GM12864 (cell line): ENCODE data around the gene LASP1.

ENCODE experiments used
- DNase-seq: peaks from one replicate; pipeline ENCODE4 v3.0.0-alpha.2; 2011; ENCODE audit warnings: low read depth
- H3K4me3 ChIP-seq: 2 replicates; pipeline ENCODE4 v1.5.1; 2011; ENCODE audit warnings: mild to moderate bottlenecking, low read depth, low read length, control low read depth
- TF ChIP-seq, protein P1 (sequence below): IDR thresholded peaks from 2 replicates; pipeline ENCODE4 v1.5.1; 2011; ENCODE audit warnings: low read depth, mild to moderate bottlenecking, moderate library complexity, low read length, control low read depth, inconsistent platforms; ENCODE audit errors: missing control alignments

LASP1 gene

DNA sequence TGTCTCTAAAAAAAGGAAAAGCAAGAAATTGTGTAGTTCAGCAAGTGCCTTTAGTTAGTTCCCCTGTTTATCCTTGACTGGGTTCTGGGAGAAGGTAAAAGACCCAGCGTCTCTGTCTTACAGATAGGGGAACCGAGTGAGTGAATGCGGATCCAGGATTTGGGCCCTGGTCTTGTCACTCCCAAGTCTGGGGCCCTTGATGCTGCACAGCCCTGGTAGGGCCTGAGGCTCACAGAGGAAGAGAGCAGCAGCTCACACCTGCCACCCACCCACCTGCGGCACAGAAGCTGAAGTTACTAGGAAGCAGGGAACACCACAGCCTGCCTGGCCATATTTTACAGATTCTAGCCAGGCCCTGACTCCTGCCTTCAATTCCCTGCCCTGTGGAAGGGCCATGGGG lies 22.2 kb downstream of the LASP1 start:
- TF ChIP-seq, protein P1, sequence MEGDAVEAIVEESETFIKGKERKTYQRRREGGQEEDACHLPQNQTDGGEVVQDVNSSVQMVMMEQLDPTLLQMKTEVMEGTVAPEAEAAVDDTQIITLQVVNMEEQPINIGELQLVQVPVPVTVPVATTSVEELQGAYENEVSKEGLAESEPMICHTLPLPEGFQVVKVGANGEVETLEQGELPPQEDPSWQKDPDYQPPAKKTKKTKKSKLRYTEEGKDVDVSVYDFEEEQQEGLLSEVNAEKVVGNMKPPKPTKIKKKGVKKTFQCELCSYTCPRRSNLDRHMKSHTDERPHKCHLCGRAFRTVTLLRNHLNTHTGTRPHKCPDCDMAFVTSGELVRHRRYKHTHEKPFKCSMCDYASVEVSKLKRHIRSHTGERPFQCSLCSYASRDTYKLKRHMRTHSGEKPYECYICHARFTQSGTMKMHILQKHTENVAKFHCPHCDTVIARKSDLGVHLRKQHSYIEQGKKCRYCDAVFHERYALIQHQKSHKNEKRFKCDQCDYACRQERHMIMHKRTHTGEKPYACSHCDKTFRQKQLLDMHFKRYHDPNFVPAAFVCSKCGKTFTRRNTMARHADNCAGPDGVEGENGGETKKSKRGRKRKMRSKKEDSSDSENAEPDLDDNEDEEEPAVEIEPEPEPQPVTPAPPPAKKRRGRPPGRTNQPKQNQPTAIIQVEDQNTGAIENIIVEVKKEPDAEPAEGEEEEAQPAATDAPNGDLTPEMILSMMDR: no peak
- DNase-seq: no peak
- H3K4me3 ChIP-seq: no peak overlapping the region

DNA sequence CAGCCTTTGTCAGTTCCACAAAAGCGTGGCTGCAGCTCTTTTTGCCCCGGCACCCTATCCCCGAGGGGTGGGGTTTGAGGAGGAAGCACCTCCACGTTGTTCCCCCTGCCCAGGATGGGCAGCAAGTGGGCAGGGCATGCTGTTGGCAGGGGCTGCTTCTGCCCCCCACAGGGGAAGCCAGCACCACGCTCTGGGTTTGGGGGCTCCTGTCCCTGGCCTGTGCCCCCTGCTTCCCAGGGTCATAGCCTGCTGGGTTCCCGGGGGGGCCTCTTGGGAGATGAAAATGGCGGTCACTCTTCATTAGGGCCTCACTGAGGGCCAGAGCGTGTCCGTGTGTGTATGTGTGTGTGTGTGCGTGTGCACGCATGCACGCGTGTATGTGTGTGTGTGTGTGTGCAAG lies 22.8 kb downstream of the LASP1 start:
- TF ChIP-seq, protein P1: no peak
- no peak for DNase-seq
- H3K4me3 ChIP-seq: no peak overlapping the region

DNA sequence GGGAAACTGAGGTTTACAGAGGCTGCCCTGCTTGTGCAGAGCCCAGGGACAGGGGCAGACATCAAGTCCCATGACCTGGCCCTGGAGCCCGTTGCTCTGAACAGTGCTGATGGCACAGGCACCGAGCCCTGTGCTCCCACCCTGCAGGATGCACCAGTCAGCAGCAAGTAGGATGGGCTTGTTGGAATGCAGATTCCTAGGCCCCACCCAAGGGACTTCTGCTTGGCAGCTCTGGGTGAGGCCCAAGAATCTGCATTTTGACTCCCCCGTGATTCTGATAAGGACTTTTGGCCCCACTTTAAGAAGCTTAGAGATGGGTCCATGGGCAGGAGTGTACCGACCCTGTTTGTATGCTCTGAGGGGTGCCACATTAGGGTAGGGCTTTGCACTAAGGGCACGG lies 23.3 kb downstream of the LASP1 start:
- DNase-seq: no peak
- TF ChIP-seq, protein P1: no peak
- no peak overlapping the region for H3K4me3 ChIP-seq

DNA sequence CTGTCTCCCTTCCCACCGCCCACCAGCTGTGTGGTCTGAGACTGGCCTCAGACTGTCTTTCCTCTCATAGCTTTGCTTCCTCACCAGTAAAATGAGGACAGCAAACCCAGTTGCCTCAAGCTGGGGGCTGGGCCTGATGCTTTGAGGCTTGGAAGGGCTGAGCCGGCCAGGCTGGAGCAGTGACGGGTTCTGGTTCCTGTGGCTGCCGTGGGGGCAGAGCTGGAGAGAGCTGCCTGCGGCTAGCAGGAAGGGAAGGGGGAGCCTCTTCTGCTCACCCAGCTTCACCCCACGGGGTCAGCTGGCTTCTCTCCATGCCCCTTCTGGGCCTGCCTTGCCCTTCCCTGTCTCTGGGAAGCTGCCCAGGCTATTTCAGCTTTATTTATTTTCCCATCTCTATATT lies 23.7 kb downstream of the LASP1 start:
- no peak for DNase-seq
- TF ChIP-seq, protein P1: no peak
- no peak overlapping the region for H3K4me3 ChIP-seq

DNA sequence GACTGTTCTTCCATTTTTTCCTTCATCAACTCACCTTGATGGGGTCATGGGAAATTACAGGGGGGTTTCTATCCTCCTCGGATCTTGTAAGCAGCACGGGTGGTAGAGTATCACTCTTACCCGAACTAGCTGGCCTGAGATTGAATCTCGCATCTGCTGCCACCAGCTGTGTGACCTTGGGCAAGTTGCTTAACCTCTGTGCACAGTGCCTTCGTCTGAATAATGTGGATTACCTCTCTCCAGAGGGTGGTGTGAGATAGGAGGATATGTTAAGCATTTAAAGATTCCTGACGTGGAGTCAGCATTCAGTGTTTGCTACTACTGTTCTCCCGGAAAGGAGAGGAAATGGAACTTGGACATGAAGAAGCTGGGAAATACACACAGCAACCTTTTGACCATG lies 24.4 kb downstream of the LASP1 start:
- no peak for DNase-seq
- H3K4me3 ChIP-seq: no peak overlapping the region
- TF ChIP-seq, protein P1: no peak

DNA sequence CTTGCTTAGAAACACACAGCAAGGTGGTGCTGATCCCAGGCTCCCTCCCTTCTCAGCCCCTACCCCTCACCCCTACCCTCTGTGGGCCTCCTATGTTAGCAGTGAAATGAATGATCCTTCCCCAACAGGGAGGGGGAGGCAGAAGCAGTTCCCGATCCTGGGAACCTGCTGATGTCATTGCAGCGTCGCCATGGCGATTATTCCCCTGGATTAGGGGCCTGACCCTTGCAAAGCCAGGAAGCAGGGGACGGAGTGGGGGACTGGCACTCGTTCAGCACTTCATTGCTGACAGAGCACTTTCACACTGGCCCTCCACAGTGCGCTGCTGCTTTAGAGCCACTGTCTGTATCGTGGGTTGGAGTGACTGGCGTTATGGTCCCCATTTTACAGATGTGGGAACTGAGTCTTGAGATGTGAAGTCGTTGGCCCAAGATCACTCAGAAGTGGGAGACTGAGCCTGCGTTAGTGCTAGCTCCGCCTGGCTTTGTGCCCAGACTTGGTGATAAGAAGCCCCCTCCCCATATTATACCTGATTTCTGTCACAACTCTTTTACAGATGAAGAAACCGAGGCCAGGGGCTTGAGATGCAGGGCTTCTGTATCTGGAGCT lies 26.6 kb downstream of the LASP1 start:
- no peak for DNase-seq
- TF ChIP-seq, protein P1: no peak
- H3K4me3 ChIP-seq: no peak overlapping the region

DNA sequence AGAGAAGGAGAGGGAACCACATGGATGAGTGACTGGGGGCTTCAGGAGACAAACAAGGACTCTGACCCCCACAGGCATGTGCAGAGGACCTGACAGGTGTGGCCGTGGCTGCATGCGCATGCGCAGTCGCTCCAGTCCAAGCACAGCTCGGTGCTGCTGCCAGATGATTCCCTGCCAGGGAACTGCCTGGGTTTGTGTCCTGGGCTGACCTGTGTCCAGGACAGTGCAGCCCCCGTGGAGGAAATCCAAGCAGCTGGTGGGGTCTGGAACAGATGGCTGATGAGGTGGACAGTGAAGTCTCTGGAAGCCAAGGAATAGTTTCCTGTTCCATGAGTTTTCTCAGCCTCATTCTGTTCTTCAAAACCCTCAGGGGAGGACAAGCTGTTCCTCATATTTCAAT lies 27.3 kb downstream of the LASP1 start:
- TF ChIP-seq, protein P1: no peak
- DNase-seq: no peak
- no peak overlapping the region for H3K4me3 ChIP-seq
